T47D (cell line): ENCODE data around the gene CIAO3.

ENCODE experiments used
- DNase-seq, 2 experiments: peaks; one replicate each; pipeline versions ENCODE4 v3.0.0 to v3.0.0-alpha.2; 2011 to 2012; ENCODE audit warnings: low read depth in 1 of 2, low spot score in 1 of 2
- JUND ChIP-seq: IDR thresholded peaks from 2 replicates; pipeline ENCODE4 v1.6.1; 2012; ENCODE audit warnings: low read depth
- in situ Hi-C: cut with HindIII; loops from 2 replicates; pipeline ENCODE4 v1.10.0; 2016; ENCODE audit warnings: low sequenced_read_pairs, low pct_unique_long_range_greater_than_20kb

Gene CIAO3

GRCh38 chr16:719815-720446, 20.9 kb downstream of the CIAO3 start:
- in situ Hi-C loops: loop anchor here (25.0 kb wide), 1 partner anchor 267 kb away; the partner anchor contains the start of gene SOX8
- DNase-seq: peak; percentile 74
- no peak for TF ChIP-seq JUND

- in situ Hi-C loops: loop anchor here (25.0 kb wide), 1 partner anchor 268 kb away; the partner anchor contains the start of gene SOX8
- DNase-seq: no peak
- no peak for TF ChIP-seq JUND
Observed at GRCh38 chr16:718922-719321, 21.9 kb downstream of the CIAO3 start.

DNA sequence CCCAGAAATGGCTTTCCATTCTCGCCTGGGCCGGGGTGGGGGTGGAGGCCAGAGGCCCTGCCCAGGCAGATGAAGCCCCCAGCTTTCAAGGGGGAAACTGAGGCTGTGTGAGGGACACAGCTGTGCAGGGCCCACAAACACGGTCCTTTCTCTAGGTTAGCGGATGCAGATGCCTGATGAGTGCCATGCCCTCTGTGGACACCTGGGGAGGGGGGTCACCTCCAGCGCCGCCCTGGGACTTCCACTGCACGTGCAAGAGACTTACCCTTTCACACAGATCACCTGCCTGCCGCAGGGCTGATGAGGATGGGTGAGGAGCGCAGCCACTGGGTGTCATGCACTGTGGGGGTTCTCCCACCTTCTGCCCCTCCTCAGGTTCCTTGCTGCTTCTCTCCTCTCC, 22.4 kb downstream of the CIAO3 start:
- TF ChIP-seq JUND: no peak
- DNase-seq: no peak
- in situ Hi-C loops: loop anchor here (25.0 kb wide), 1 partner anchor 269 kb away; the partner anchor contains the start of gene SOX8

GRCh38 chr16:717450-718245, 23.1 kb downstream of the CIAO3 start:
- no peak for TF ChIP-seq JUND
- in situ Hi-C loops: loop anchor here (25.0 kb wide), 1 partner anchor 270 kb away; the partner anchor contains the start of gene SOX8
- DNase-seq: no peak

GRCh38 chr16:716768-717325, 23.9 kb downstream of the CIAO3 start:
- in situ Hi-C loops: loop anchor here (25.0 kb wide), 1 partner anchor 270 kb away; the partner anchor contains the start of gene SOX8
- TF ChIP-seq JUND: no peak

GRCh38 chr16:716200-716568, 24.6 kb downstream of the CIAO3 start:
- in situ Hi-C loops: loop anchor here (25.0 kb wide), 1 partner anchor 271 kb away; the partner anchor contains the start of gene SOX8
- DNase-seq: peak in 1 of 2 experiments; percentile 78
- TF ChIP-seq JUND: no peak

More at GRCh38 chr16:716768-717325, 23.9 kb downstream of the CIAO3 start:
- no peak for DNase-seq

GRCh38 chr16:715477-716199, 25.2 kb downstream of the CIAO3 start:
- in situ Hi-C loops: loop anchor here (25.0 kb wide), 1 partner anchor 272 kb away; the partner anchor contains the start of gene SOX8
- DNase-seq: no peak
- TF ChIP-seq JUND: no peak

- peak; percentile 91 to 96 for DNase-seq
- in situ Hi-C loops: loop anchor here (25.0 kb wide), 1 partner anchor 272 kb away; the partner anchor contains the start of gene SOX8
- no peak for TF ChIP-seq JUND
Observed at GRCh38 chr16:714558-715476, 26.0 kb downstream of the CIAO3 start, which contains the start of gene METRN. Gene METRN (plus strand): TSS chr16:715118. CDS start chr16:715290, 172 bp downstream.

DNA sequence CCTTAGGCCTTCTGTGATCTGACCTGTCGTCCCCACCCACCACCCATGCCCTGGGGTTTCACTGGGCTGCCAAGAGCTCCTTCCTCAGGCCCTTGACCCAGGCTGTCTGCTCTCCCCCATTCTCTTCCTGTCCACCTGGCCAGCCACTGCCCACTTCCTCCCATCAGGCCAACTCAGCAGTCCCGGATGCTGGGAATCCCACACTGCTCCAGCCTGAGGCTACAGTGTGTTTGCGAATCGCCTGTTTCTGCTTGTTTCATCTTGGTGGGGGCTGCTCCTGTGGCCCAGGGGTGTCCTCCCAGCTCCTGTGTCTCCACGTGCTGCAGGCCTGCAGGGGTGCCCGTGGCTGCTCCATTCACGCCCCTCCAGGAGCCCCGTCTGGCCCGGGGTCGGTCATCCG, 26.7 kb downstream of the CIAO3 start:
- no peak for TF ChIP-seq JUND
- DNase-seq: peak in 1 of 2 experiments; percentile 55
- in situ Hi-C loops: loop anchor here (25.0 kb wide), 1 partner anchor 273 kb away; the partner anchor contains the start of gene SOX8

DNA sequence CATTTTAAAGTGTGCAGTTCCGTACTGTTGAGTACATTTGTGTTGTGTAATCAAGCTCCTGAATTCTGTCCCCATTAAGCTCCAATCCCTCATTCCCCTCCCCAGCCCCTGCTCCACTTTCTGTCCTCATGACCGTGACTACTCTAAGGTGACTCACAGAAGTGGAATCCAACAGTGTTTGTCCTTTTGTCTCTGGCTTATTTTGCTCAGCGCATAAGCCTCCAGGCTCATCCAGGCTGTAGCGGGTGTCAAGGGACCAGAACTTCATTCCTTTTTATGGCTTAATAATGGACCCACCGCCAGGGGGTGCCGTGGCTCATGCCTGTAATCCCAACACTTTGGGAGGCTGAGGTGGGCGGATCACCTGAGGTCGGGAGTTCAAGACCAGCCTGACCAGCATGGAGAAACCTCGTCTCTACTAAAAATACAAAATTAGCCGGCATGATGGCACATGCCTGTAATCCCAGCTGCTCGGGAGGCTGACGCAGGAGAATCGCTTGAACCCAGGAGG, 28.0 kb downstream of the CIAO3 start:
- peak; percentile 74 to 95 for DNase-seq
- in situ Hi-C loops: loop anchor here (25.0 kb wide), 1 partner anchor 275 kb away; the partner anchor contains the start of gene SOX8
